ENCODE measurements around the gene B4GALNT2.

DNA sequence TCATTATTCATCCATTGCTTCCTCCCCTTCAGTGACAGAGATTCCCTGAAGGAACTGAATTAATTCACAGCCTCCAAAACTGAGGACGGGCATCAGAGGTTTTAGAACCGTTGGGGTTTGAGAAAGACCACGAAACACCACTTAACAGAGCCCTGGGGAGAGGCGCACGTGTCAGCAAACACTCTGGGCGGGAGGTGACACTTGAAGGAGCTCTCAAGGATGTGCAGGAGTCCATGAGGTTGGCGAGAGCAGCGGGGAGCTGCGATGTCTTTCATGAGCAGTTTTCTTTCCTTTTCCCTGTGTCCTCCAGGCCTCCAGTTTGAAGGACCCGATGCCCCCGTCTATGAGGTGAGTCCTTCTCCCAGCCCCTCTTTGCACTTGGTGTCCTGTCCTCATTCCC lies 23.7 kb downstream of the B4GALNT2 start:
- TF ChIP-seq POLR2A (IDR thresholded peaks at IDR 0.05; ENCODE audit: low read length) = no peak
- no peak for TF ChIP-seq GATA1 (IDR thresholded peaks at IDR 0.05; ENCODE audit: low read depth, low read length)
